DMS153 treated with DMSO at 0.1 percent for 48 hours (cell line): Measurements from ENCODE around the gene KLHDC8A.
A peak's percentile ranks its signal among the peaks of the same experiment; 100 is the strongest.
"Not testable (repeated sequence)": the region's sequence is repeated elsewhere in the genome, so short reads cannot be mapped to it uniquely, and the experiment has no call there.

Experiments
- DNase-seq: peaks from one replicate; lab custom pipeline; 2025; ENCODE audit not compliant: unreplicated experiment; lab: John Stamatoyannopoulos, UW

Gene KLHDC8A

DNA sequence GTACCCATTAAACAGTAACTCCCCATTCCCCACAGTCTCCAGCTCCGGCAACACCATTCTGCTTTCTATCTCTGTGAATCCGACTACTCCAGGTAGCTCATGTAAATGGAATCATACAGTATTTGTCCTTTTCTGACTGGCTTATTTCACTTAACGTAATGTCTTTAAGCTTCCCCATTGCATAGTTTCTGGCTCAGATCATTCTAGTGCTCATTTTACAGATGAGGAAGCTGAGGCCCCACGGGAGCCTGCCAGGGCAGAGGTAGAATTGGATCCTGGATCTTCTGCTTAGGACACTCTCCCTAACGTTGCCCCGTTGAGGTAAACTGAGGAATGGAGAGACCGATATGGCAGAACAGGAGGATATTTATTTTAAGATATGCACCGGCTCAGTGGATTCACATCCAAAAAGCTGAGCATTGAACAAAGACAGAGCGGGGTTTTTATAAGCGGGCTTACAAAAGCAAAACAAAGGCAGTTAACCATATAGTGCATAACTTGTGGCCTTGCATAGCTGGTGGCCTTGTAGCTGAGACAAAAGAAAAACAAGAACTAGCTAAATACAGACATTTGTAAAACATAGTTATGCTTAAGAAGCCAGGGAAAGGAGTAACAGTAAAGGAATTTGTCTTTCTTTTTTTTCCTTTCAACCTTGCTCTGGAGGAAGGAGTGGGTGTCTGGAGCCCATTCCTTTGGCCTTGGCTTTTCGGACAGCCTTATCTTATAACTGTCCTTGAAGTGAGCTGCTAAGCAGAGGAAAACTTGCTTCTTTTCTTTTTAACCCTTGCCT is 15.3 kb upstream of the KLHDC8A start:
- no peak for DNase-seq

GRCh38 chr1:205370780-205371179 is 14.1 kb upstream of the KLHDC8A start:
- DNase-seq, result no peak

DNA sequence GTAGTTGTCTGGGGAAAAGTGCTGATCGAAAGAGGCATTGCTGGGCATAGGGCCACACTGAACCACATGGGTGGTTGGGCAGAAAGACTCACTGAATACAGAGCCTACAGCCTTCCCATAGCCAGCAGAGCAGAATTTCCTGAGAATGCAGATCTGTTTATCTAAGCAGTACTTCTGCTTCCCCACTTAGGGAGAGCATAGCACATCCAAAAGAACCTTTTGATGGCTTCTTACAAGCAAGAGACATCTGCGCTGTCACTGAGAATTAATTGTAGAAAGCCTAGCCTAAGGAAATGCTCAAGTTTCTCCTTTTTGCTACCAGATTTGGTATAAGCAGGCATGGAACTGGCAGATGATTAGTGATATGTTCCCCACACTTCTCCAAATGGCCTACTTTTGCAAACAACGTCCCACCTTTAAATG is 13.0 kb upstream of the KLHDC8A start:
- no peak for DNase-seq

DNA sequence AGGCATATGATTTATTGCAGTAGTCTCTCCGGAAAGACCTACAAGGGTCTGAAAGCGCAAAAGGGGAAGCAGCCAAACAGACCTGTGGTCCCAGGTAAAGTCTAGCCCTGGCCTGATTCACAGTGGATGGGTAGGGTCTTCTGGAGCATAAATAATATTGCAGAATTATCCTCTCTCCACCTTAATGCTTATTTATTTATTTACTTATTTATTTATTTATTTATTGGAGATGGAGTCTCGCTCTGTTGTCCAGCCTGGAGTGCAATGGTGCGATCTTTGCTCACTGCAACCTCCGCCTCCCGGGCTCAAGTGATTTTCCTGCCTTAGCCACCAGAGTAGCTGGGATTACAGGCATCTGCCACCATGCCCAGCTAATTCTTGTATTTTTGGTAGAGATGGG is 11.8 kb upstream of the KLHDC8A start:
- DNase-seq, result no peak

GRCh38 chr1:205365945-205366463 is 9.3 kb upstream of the KLHDC8A start:
- DNase-seq, result peak; percentile 87

DNA sequence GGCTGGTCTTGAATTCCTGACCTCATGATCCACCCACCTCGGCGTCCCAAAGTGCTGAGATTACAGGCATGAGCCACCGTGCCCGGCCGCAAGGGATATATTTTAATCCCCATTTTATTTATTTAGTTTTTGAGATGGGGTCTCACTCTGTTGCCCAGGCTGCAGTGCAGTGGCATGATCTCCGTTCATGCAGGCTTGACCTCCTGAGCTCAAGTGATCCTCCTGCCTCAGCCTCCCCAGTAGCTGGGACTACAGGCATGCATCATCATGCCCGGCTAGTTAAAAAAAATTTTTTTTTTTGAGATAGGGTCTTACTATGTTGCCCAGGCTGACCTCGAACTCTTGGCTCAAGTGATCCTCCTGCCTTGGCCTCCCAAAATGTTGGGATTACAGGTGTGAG is 8.4 kb upstream of the KLHDC8A start:
- not testable (repeated sequence) for DNase-seq

GRCh38 chr1:205360891-205361290 is 4.2 kb upstream of the KLHDC8A start:
- no peak for DNase-seq

DNA sequence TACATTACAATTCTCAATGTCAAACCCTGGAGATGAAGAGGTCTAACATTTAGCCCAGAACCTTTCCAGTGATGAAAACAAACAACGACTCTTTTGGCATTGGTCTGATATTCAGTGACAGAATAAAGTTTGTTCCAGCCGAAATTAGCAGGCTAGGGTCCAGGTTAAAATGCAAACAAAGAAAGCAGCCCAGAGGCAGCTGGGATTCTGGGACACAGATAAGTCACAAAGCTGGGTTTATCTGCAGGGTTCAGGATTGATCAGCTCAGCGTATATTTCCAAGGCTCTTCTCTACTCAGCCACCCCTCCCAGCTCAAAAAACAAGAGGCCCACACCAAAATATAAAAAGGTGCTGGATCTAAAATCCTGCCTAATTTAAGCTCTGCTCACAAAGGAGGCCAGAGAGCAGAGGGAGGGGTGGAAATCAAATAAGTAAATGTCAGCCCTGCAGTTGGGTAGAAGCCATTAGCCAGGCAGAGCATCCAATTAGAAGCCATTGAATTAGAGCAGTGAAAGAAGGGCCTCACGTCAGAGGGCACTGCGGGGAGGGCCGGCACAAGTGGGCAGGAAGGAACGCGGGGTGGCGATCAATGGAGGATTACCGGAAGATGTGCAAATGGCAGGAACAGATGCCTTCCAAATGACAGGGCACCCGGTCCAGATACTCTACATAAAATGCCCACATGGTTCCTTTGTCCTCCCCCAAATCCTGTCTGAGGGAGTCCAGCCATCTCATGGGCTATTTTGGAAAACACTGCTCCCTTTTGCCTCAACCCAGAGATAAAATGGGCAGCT is 3.2 kb upstream of the KLHDC8A start:
- DNase-seq, result peak; percentile 61

- no peak for DNase-seq
Measured at GRCh38 chr1:205358579-205358978, 1.9 kb upstream of the KLHDC8A start.

GRCh38 chr1:205357567-205357966 is 845 bp upstream of the KLHDC8A start:
- no peak for DNase-seq

DNA sequence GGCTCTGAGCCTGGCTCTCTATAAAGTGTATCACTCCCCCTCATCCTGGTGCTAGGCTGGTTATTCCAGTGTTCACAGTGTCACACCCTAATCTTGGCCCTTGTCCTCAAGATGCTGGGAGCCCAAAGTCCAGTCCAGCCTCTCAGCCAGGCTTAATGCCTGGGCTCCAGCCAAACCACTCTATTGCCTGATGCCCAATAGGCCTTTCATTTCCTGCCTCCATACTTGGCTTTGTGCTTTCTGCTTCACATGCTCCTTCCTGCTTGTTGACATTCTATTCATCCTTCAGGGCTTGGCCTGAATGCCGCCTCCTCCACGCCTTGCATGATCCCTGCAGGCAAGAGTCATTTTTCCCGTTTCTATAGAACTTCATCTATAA is 1.7 kb downstream of the KLHDC8A start:
- DNase-seq, result peak; percentile 53

GRCh38 chr1:205354259-205355074 is 2.3 kb downstream of the KLHDC8A start:
- DNase-seq, result peak; percentile 47

GRCh38 chr1:205353612-205354011 is 3.1 kb downstream of the KLHDC8A start:
- no peak for DNase-seq

GRCh38 chr1:205353191-205353590 is 3.5 kb downstream of the KLHDC8A start:
- DNase-seq, result no peak

GRCh38 chr1:205351984-205352713 is 4.6 kb downstream of the KLHDC8A start:
- DNase-seq, result peak; percentile 98

DNA sequence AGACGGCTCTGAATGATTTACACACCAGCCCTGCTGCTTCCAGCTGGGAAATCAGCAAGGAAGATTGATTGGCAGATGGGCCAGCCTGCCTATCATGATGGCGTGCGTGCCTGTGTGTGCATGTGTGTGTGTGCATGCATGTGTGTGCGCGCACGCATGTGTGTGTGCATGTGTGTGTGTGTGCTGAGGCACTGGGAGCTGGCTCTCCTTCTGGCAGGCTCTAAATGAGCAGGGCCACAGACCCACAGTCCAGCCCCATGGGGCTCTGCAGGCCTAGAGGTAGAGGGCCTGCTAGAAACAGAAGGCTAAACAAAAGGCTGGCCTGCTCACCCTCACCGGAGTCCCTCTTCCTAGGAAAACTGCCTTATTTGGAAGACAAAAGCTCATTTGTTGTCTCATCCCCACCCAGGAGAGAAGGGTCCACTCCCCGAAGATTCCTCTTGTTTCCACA is 6.0 kb downstream of the KLHDC8A start:
- DNase-seq, result no peak

DNA sequence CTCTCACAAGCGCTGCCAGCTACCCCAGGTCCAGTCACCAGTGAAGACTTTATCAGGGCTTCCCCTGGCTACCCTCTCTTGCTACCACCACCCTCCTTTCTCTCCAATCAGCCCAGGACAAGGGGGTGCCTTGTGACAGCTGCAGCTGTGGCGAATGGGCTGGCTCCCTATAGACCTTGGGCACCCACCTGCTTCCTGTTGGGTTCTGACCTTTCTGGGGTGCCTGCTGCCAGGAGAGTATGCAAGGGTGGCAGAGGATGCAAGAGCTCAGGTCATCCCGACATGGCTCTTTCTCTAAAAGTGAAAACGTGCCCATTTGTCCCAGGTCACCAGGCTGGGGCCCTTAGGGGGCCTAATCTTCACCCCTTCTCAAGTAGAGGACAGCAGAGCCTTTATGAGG is 6.6 kb downstream of the KLHDC8A start:
- no peak for DNase-seq

- no peak for DNase-seq
Measured at GRCh38 chr1:205348554-205349487, 7.9 kb downstream of the KLHDC8A start.

- no peak for DNase-seq
Measured at GRCh38 chr1:205346956-205347574, 9.7 kb downstream of the KLHDC8A start.
